Inflammatory macrophage treated with lipopolysaccharide for 4 hours (primary cell): Measurements from ENCODE around the gene LRP1.

Experiments
- DNase-seq: peaks from one replicate; pipeline ENCODE4 v3.0.0-alpha.2; 2020

Gene LRP1

GRCh38 chr12:57227315-57228115 lies 99.2 kb downstream of the LRP1 start:
- no peak for DNase-seq

GRCh38 chr12:57229046-57229633 lies 100.9 kb downstream of the LRP1 start:
- peak; percentile 45 for DNase-seq

GRCh38 chr12:57229634-57230380 lies 101.5 kb downstream of the LRP1 start, which contains the start of gene SHMT2:
SHMT2 (plus strand) TSS chr12:57229711; CDS start chr12:57229779, 68 bp downstream.
- DNase-seq, result peak; percentile 98

- DNase-seq, result no peak
Measured at GRCh38 chr12:57230381-57231155, 102.3 kb downstream of the LRP1 start.

- no peak for DNase-seq
Measured at GRCh38 chr12:57231276-57232021, 103.2 kb downstream of the LRP1 start.

GRCh38 chr12:57232156-57232756 lies 104.0 kb downstream of the LRP1 start:
- DNase-seq, result no peak

GRCh38 chr12:57233357-57234232 lies 105.3 kb downstream of the LRP1 start:
- DNase-seq, result peak; percentile 86

GRCh38 chr12:57234233-57234570 lies 105.9 kb downstream of the LRP1 start:
- no peak for DNase-seq

- peak; percentile 68 for DNase-seq
Measured at GRCh38 chr12:57234571-57235016, 106.3 kb downstream of the LRP1 start.

GRCh38 chr12:57235017-57235727 lies 106.9 kb downstream of the LRP1 start:
- DNase-seq, result no peak

GRCh38 chr12:57235728-57236131 lies 107.4 kb downstream of the LRP1 start:
- DNase-seq, result no peak

GRCh38 chr12:57236201-57236924 lies 108.1 kb downstream of the LRP1 start:
- no peak for DNase-seq

GRCh38 chr12:57236925-57237595 lies 108.8 kb downstream of the LRP1 start:
- no peak for DNase-seq

GRCh38 chr12:57237596-57237931 lies 109.3 kb downstream of the LRP1 start:
- DNase-seq, result no peak

- DNase-seq, result no peak
Measured at GRCh38 chr12:57237932-57238853, 109.9 kb downstream of the LRP1 start.

- DNase-seq, result peak; percentile 85
Measured at GRCh38 chr12:57238854-57239554, 110.7 kb downstream of the LRP1 start.

- DNase-seq, result no peak
Measured at GRCh38 chr12:57239587-57240065, 111.3 kb downstream of the LRP1 start.
